Stimulated activated effector memory CD8-positive, alpha-beta T cell treated with anti-CD3 and anti-CD28 coated beads, Interleukin-12 subunit alpha, Interleukin-12 subunit beta, amount 100 ng/mL, for 72 hours (primary cell): ENCODE measurements around the gene CYP11A1.

ENCODE experiments used
- ATAC-seq: fragments of 150-1000 bp; cut with Tn5 transposase; 2 replicates; pipeline ENCODE4 v1.10.0; 2021
- DNase-seq, 2 donors: peaks; one replicate each; pipeline ENCODE4 v3.0.0; 2021 to 2022; ENCODE audit warnings: low spot score in 2 of 2
- H3K27ac Mint-ChIP-seq: one replicate; pipeline ENCODE4 v1.8.0; 2022; ENCODE audit warnings: mild to moderate bottlenecking, mixed read lengths
- H3K36me3 Mint-ChIP-seq: one replicate; pipeline ENCODE4 v1.8.0; 2022; ENCODE audit warnings: mild to moderate bottlenecking, mixed read lengths
- H3K4me1 Mint-ChIP-seq: one replicate; pipeline ENCODE4 v1.8.0; 2022; ENCODE audit warnings: mixed read lengths
- H3K4me3 Mint-ChIP-seq: one replicate; pipeline ENCODE4 v1.8.0; 2022; ENCODE audit warnings: mild to moderate bottlenecking, mixed read lengths
- H3K9me3 Mint-ChIP-seq: one replicate; pipeline ENCODE4 v1.8.0; 2022; ENCODE audit warnings: mixed read lengths

The CYP11A1 gene

GRCh38 chr15:74337146-74337545 lies 30.3 kb downstream of the CYP11A1 start:
- Mint-ChIP-seq H3K4me3 (no peak overlapping the region), H3K36me3 (no peaks in the 10 kb centered on the region), H3K27ac (no peak overlapping the region), H3K9me3 (no peaks in the 10 kb centered on the region), H3K4me1 (no peaks in the 10 kb centered on the region)
- no peak for ATAC-seq
- DNase-seq = no peak

- H3K36me3 Mint-ChIP-seq = no peaks in the 10 kb centered on the region
- H3K4me3 Mint-ChIP-seq = no peak overlapping the region
- H3K9me3 Mint-ChIP-seq = no peaks in the 10 kb centered on the region
- ATAC-seq = no peak
- DNase-seq = no peak
- no peaks in the 10 kb centered on the region for H3K4me1 Mint-ChIP-seq
- H3K27ac Mint-ChIP-seq = no peak overlapping the region
Measured at GRCh38 chr15:74336061-74337005, 31.1 kb downstream of the CYP11A1 start.

GRCh38 chr15:74335396-74335795 lies 32.0 kb downstream of the CYP11A1 start:
- no peak for DNase-seq
- Mint-ChIP-seq H3K27ac (no peak overlapping the region), H3K9me3 (no peaks in the 10 kb centered on the region), H3K36me3 (no peaks in the 10 kb centered on the region), H3K4me3 (no peak overlapping the region), H3K4me1 (no peaks in the 10 kb centered on the region)
- ATAC-seq = no peak

- Mint-ChIP-seq H3K4me3 (no peak overlapping the region), H3K36me3 (no peaks in the 10 kb centered on the region), H3K27ac (no peak overlapping the region), H3K4me1 (no peaks in the 10 kb centered on the region), H3K9me3 (no peaks in the 10 kb centered on the region)
- no peak for ATAC-seq
- no peak for DNase-seq
Measured at GRCh38 chr15:74334127-74334526, 33.3 kb downstream of the CYP11A1 start.

- H3K9me3 Mint-ChIP-seq = no peaks in the 10 kb centered on the region
- no peak for DNase-seq
- no peak for ATAC-seq
- no peak overlapping the region for H3K4me3 Mint-ChIP-seq
- peaks cover 3% of the 10 kb centered on the region for H3K4me1 Mint-ChIP-seq
- no peaks in the 10 kb centered on the region for H3K36me3 Mint-ChIP-seq
- no peak overlapping the region for H3K27ac Mint-ChIP-seq
Measured at GRCh38 chr15:74333662-74334061, 33.8 kb downstream of the CYP11A1 start.

- Mint-ChIP-seq H3K36me3 (no peaks in the 10 kb centered on the region), H3K4me1 (peaks cover 9% of the 10 kb centered on the region), H3K4me3 (no peak overlapping the region), H3K27ac (no peak overlapping the region), H3K9me3 (no peaks in the 10 kb centered on the region)
- no peak for ATAC-seq
- DNase-seq = no peak
Measured at GRCh38 chr15:74333093-74333492, 34.4 kb downstream of the CYP11A1 start.

- Mint-ChIP-seq H3K9me3 (no peaks in the 10 kb centered on the region), H3K27ac (no peak overlapping the region), H3K4me1 (peaks cover 14% of the 10 kb centered on the region), H3K4me3 (no peak overlapping the region), H3K36me3 (no peaks in the 10 kb centered on the region)
- no peak for DNase-seq
- no peak for ATAC-seq
Measured at GRCh38 chr15:74332611-74333010, 34.8 kb downstream of the CYP11A1 start.

GRCh38 chr15:74332011-74332410 lies 35.4 kb downstream of the CYP11A1 start:
- DNase-seq = no peak

GRCh38 chr15:74330861-74331408 lies 36.5 kb downstream of the CYP11A1 start:
- no peak for DNase-seq
- no peak overlapping the region for H3K4me3 Mint-ChIP-seq
- H3K4me1 Mint-ChIP-seq = peaks cover 17% of the 10 kb centered on the region
- no peaks in the 10 kb centered on the region for H3K9me3 Mint-ChIP-seq
- peak overlapping the region; percentile 60 for H3K27ac Mint-ChIP-seq
- ATAC-seq = no peak
- no peaks in the 10 kb centered on the region for H3K36me3 Mint-ChIP-seq

More at GRCh38 chr15:74332011-74332410, 35.4 kb downstream of the CYP11A1 start:
- H3K36me3 Mint-ChIP-seq = no peaks in the 10 kb centered on the region
- H3K27ac Mint-ChIP-seq = no peak overlapping the region
- H3K4me1 Mint-ChIP-seq = peaks cover 17% of the 10 kb centered on the region
- H3K9me3 Mint-ChIP-seq = no peaks in the 10 kb centered on the region
- no peak for ATAC-seq
- no peak overlapping the region for H3K4me3 Mint-ChIP-seq

- no peak for DNase-seq
- H3K9me3 Mint-ChIP-seq = no peaks in the 10 kb centered on the region
- no peak for ATAC-seq
- peak overlapping the region; percentile 83 for H3K27ac Mint-ChIP-seq
- no peak overlapping the region for H3K4me3 Mint-ChIP-seq
- peaks cover 17% of the 10 kb centered on the region for H3K4me1 Mint-ChIP-seq
- no peaks in the 10 kb centered on the region for H3K36me3 Mint-ChIP-seq
Measured at GRCh38 chr15:74328331-74329056, 39.0 kb downstream of the CYP11A1 start.

- Mint-ChIP-seq H3K4me1 (peaks cover 17% of the 10 kb centered on the region), H3K36me3 (no peaks in the 10 kb centered on the region), H3K9me3 (no peaks in the 10 kb centered on the region), H3K27ac (peak overlapping the region; percentile 83), H3K4me3 (no peak overlapping the region)
- ATAC-seq (no peak), DNase-seq (no peak)
Measured at GRCh38 chr15:74327756-74328155, 39.7 kb downstream of the CYP11A1 start.

GRCh38 chr15:74326746-74327145 lies 40.7 kb downstream of the CYP11A1 start:
- DNase-seq = no peak
- Mint-ChIP-seq H3K4me3 (no peak overlapping the region), H3K9me3 (no peaks in the 10 kb centered on the region), H3K36me3 (no peaks in the 10 kb centered on the region), H3K27ac (peak overlapping the region; percentile 34), H3K4me1 (peaks cover 17% of the 10 kb centered on the region)
- ATAC-seq = no peak

- ATAC-seq (no peak), DNase-seq (no peak)
- Mint-ChIP-seq H3K4me1 (peaks cover 17% of the 10 kb centered on the region), H3K4me3 (no peak overlapping the region), H3K9me3 (no peaks in the 10 kb centered on the region), H3K27ac (peak overlapping the region; percentile 40), H3K36me3 (no peaks in the 10 kb centered on the region)
Measured at GRCh38 chr15:74324714-74325113, 42.7 kb downstream of the CYP11A1 start.

- H3K4me1 Mint-ChIP-seq = peaks cover 10% of the 10 kb centered on the region
- no peaks in the 10 kb centered on the region for H3K36me3 Mint-ChIP-seq
- H3K9me3 Mint-ChIP-seq = no peaks in the 10 kb centered on the region
- H3K27ac Mint-ChIP-seq = no peak overlapping the region
- ATAC-seq = peak; percentile 81
- no peak overlapping the region for H3K4me3 Mint-ChIP-seq
- peak; percentile 44 to 78 for DNase-seq
Measured at GRCh38 chr15:74322558-74323180, 44.8 kb downstream of the CYP11A1 start.
